ENCODE data around the gene RPS15.

- TF ChIP-seq, protein P1, sequence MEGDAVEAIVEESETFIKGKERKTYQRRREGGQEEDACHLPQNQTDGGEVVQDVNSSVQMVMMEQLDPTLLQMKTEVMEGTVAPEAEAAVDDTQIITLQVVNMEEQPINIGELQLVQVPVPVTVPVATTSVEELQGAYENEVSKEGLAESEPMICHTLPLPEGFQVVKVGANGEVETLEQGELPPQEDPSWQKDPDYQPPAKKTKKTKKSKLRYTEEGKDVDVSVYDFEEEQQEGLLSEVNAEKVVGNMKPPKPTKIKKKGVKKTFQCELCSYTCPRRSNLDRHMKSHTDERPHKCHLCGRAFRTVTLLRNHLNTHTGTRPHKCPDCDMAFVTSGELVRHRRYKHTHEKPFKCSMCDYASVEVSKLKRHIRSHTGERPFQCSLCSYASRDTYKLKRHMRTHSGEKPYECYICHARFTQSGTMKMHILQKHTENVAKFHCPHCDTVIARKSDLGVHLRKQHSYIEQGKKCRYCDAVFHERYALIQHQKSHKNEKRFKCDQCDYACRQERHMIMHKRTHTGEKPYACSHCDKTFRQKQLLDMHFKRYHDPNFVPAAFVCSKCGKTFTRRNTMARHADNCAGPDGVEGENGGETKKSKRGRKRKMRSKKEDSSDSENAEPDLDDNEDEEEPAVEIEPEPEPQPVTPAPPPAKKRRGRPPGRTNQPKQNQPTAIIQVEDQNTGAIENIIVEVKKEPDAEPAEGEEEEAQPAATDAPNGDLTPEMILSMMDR (IDR thresholded peaks at IDR 0.05; ENCODE audit: insufficient read depth, low read length), result peak; percentile 0
- TF ChIP-seq POLR2AphosphoS5 (IDR thresholded peaks at IDR 0.05; ENCODE audit: low read depth), result no peak; the same call in none of the 2 replicates
- TF ChIP-seq, protein P2, sequence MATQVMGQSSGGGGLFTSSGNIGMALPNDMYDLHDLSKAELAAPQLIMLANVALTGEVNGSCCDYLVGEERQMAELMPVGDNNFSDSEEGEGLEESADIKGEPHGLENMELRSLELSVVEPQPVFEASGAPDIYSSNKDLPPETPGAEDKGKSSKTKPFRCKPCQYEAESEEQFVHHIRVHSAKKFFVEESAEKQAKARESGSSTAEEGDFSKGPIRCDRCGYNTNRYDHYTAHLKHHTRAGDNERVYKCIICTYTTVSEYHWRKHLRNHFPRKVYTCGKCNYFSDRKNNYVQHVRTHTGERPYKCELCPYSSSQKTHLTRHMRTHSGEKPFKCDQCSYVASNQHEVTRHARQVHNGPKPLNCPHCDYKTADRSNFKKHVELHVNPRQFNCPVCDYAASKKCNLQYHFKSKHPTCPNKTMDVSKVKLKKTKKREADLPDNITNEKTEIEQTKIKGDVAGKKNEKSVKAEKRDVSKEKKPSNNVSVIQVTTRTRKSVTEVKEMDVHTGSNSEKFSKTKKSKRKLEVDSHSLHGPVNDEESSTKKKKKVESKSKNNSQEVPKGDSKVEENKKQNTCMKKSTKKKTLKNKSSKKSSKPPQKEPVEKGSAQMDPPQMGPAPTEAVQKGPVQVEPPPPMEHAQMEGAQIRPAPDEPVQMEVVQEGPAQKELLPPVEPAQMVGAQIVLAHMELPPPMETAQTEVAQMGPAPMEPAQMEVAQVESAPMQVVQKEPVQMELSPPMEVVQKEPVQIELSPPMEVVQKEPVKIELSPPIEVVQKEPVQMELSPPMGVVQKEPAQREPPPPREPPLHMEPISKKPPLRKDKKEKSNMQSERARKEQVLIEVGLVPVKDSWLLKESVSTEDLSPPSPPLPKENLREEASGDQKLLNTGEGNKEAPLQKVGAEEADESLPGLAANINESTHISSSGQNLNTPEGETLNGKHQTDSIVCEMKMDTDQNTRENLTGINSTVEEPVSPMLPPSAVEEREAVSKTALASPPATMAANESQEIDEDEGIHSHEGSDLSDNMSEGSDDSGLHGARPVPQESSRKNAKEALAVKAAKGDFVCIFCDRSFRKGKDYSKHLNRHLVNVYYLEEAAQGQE (IDR thresholded peaks at IDR 0.05; ENCODE audit: insufficient replicate concordance, low read depth), result no peak
These were observed 31.2 kb upstream of the RPS15 start for GRCh38 chr19:1406774-1407527.

Data from HL-60 (cell line).